Stimulated activated CD4-positive, alpha-beta T cell treated with anti-CD3 and anti-CD28 coated beads, Interleukin-1b, Interleukin-23, amount 100 ng/mL, for 1 hour (primary cell): ENCODE results near the gene FABP7.
"Not testable (repeated sequence)": the region's sequence is repeated elsewhere in the genome, so short reads cannot be mapped to it uniquely, and the experiment has no call there.

Source experiments
- DNase-seq, 2 donors: peaks; one replicate each; pipeline ENCODE4 v3.0.0-alpha.2; 2020; ENCODE audit warnings: low read depth in 2 of 2

Gene FABP7

GRCh38 chr6:122779667-122780066, at the start of gene FABP7:
FABP7 (plus strand) TSS chr6:122779716; CDS start chr6:122779795, 79 bp downstream.
- DNase-seq, result no peak

- no peak for DNase-seq
Measured at GRCh38 chr6:122730334-122730733, 49.2 kb upstream of the FABP7 start.

- no peak for DNase-seq
Measured at GRCh38 chr6:122730775-122731386, 48.6 kb upstream of the FABP7 start.

- DNase-seq, result no peak
Measured at GRCh38 chr6:122733259-122733658, 46.3 kb upstream of the FABP7 start.

- DNase-seq, result no peak
Measured at GRCh38 chr6:122734529-122735395, 44.8 kb upstream of the FABP7 start.

GRCh38 chr6:122735582-122735981, 43.9 kb upstream of the FABP7 start:
- no peak for DNase-seq

- DNase-seq, result no peak
Measured at GRCh38 chr6:122736163-122736562, 43.4 kb upstream of the FABP7 start.

- DNase-seq, result no peak
Measured at GRCh38 chr6:122736616-122737015, 42.9 kb upstream of the FABP7 start.

GRCh38 chr6:122740091-122740490, 39.4 kb upstream of the FABP7 start:
- no peak for DNase-seq

GRCh38 chr6:122740936-122741335, 38.6 kb upstream of the FABP7 start:
- DNase-seq, result no peak

GRCh38 chr6:122744247-122744646, 35.3 kb upstream of the FABP7 start:
- DNase-seq, result not testable (repeated sequence)

- not testable (repeated sequence) for DNase-seq
Measured at GRCh38 chr6:122744856-122745255, 34.7 kb upstream of the FABP7 start.

- no peak for DNase-seq
Measured at GRCh38 chr6:122746688-122747087, 32.8 kb upstream of the FABP7 start.

GRCh38 chr6:122747573-122747972, 31.9 kb upstream of the FABP7 start:
- no peak for DNase-seq

- DNase-seq, result not testable (repeated sequence)
Measured at GRCh38 chr6:122748945-122749344, 30.6 kb upstream of the FABP7 start.

GRCh38 chr6:122749451-122750050, 30.0 kb upstream of the FABP7 start:
- no peak for DNase-seq

- DNase-seq, result no peak
Measured at GRCh38 chr6:122751326-122751725, 28.2 kb upstream of the FABP7 start.

- no peak for DNase-seq
Measured at GRCh38 chr6:122752459-122752858, 27.1 kb upstream of the FABP7 start.

- DNase-seq, result no peak
Measured at GRCh38 chr6:122753000-122753687, 26.4 kb upstream of the FABP7 start.

GRCh38 chr6:122753688-122754056, 25.8 kb upstream of the FABP7 start:
- DNase-seq, result no peak

- no peak for DNase-seq
Measured at GRCh38 chr6:122754191-122754731, 25.3 kb upstream of the FABP7 start.

- no peak for DNase-seq
Measured at GRCh38 chr6:122755901-122756300, 23.6 kb upstream of the FABP7 start.
